Erythroblast (primary cell): ENCODE data around the gene CEP43.

Experiments used
- GATA1 ChIP-seq: IDR thresholded peaks from 2 replicates; pipeline ENCODE4 v1.6.1; 2011; ENCODE audit warnings: low read depth, mild to moderate bottlenecking, control low read depth, low read length, moderate library complexity
- POLR2A ChIP-seq: IDR thresholded peaks from 2 replicates; pipeline ENCODE4 v1.6.1; 2011; ENCODE audit warnings: mild to moderate bottlenecking, low read length

- TF ChIP-seq POLR2A (no peak), GATA1 (no peak)
These were observed 13.9 kb downstream of the CEP43 start for GRCh38 chr6:167013067-167013466.
